ENCODE measurements around the gene ALKBH1.

Gene ALKBH1

DNA sequence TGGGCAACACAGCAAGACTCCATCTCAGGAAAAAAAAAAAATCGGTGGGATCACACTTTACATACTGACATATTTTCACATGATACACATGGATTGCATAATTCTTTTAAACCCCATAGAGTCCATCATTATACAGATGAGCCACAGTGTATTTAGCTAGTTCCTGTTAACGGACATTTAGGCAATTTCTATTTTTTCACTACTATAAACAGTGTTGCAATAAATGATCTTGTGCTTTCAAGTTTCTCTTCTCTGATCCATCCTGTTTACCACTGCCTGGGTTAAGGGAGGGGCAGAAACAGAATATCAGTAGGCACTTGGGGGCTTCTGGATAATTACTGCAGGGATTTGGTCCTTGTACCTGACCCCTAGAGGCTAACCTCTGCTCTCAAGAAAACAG lies 48.0 kb downstream of the ALKBH1 start:
- TF ChIP-seq CTCF (conservative IDR thresholded peaks at IDR 0.05; ENCODE audit: low read depth) = no peak
- POLR2A ChIA-PET (ENCODE audit: low non-redundant PET) = no interaction called here
- DNase-seq (ENCODE audit: low spot score) = no peak
- CTCF ChIA-PET = interaction anchor here (0.5 kb wide), 1 partner anchor 43 kb away, joined by 3 read pairs; no protein-coding TSS in a partner anchor
- H3K27ac ChIP-seq = no peak overlapping the region

- no peak for TF ChIP-seq CTCF (conservative IDR thresholded peaks at IDR 0.05; ENCODE audit: low read depth)
- no peak overlapping the region for H3K27ac ChIP-seq
- DNase-seq (ENCODE audit: low spot score) = no peak
- ChIA-PET POLR2A (ENCODE audit: low non-redundant PET) (no interaction called here), CTCF (interaction anchor here (1.1 kb wide), 1 partner anchor 13 kb away, joined by 4 read pairs; no protein-coding TSS in a partner anchor)
These were observed 50.5 kb downstream of the ALKBH1 start for GRCh38 chr14:77657280-77657679.

DNA sequence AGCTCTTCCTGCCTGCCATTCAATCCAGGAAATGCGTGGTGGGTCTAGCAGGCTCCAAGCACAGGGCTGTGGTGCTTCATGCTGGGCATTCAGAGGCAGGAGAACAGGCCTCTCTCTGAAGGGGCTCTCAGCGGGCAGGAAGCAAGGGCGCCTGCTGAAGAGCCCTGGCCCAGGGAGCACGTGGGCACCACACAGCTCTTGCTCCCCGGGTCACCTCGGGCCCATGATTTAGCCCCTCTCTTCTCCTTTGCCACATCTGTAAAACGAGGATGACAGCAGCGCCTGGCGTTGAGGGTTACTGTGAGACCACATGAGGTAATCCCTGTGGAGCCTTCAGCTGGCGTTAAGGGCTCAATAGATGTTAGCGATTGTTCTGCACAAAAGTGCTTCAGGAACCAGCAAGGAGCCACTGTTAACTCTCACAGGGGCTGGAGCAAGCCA lies 53.8 kb downstream of the ALKBH1 start:
- no peak for DNase-seq (ENCODE audit: low spot score)
- ChIA-PET CTCF (interaction anchor here (0.5 to 0.7 kb wide), 3 partner anchors 11 to 859 kb away, joined by 3 to 4 read pairs (median 3); no protein-coding TSS in a partner anchor), POLR2A (ENCODE audit: low non-redundant PET) (interaction anchor here (0.6 kb wide), 1 partner anchor 74 kb away, joined by 6 read pairs; no protein-coding TSS in a partner anchor)

GRCh38 chr14:77649326-77649725 lies 58.5 kb downstream of the ALKBH1 start:
- TF ChIP-seq CTCF (conservative IDR thresholded peaks at IDR 0.05; ENCODE audit: low read depth) = no peak
- CTCF ChIA-PET = interaction anchor here (0.7 kb wide), 2 partner anchors 78 to 221 kb away, joined by 3 to 4 read pairs; no protein-coding TSS in a partner anchor
- DNase-seq (ENCODE audit: low spot score) = no peak
- H3K27ac ChIP-seq = no peak overlapping the region
- POLR2A ChIA-PET (ENCODE audit: low non-redundant PET) = no interaction called here

More for the DNA sequence above, 53.8 kb downstream of the ALKBH1 start:
- no peak for TF ChIP-seq CTCF (conservative IDR thresholded peaks at IDR 0.05; ENCODE audit: low read depth)
- H3K27ac ChIP-seq = no peak overlapping the region

DNA sequence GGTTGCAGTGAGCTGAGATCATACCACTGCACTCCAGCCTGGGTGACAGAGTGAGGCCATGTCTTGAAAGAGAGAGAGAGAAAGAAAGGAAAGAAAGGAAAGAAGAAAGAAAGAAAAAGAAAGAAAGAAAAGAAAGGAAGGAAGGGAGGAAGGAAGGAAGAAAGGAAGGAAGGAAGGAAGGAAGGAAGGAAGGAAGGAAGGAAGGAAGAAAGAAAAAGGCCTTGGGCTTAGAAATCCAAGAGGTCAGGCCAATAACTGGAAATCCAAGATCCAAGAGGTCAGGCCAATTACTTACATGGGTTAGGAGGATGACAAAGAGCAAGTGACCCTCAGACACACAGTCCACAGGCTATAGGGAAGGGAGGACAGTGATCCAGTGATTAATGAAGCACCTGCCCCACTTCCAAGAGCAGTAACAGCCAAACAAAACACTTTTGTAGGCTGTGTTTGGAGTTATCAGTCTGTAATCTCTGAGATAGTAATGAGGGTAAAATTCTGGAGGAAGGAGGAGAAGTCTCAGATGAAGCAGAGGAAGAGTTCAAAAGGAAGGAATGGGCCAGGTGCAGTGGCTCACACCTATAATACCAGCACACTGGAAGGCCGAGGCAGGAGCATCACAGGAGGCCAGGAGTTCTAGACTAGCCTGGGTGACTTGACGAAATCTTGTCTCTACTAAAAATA lies 59.2 kb downstream of the ALKBH1 start:
- ChIA-PET POLR2A (ENCODE audit: low non-redundant PET) (no interaction called here), CTCF (interaction anchor here (0.7 kb wide), 1 partner anchor 77 kb away, joined by 4 read pairs; no protein-coding TSS in a partner anchor)
- no peak for TF ChIP-seq CTCF (conservative IDR thresholded peaks at IDR 0.05; ENCODE audit: low read depth)
- H3K27ac ChIP-seq = no peak overlapping the region
- DNase-seq (ENCODE audit: low spot score) = no peak

- no peak for TF ChIP-seq CTCF (conservative IDR thresholded peaks at IDR 0.05; ENCODE audit: low read depth)
- POLR2A ChIA-PET (ENCODE audit: low non-redundant PET) = no interaction called here
- DNase-seq (ENCODE audit: low spot score) = no peak
- no peak overlapping the region for H3K27ac ChIP-seq
- CTCF ChIA-PET = no interaction called here
These were observed 60.0 kb downstream of the ALKBH1 start for GRCh38 chr14:77647853-77648252.
